ENCODE measurements around the gene ARCN1.
A peak's percentile ranks its signal among the peaks of the same experiment; 100 is the strongest.
"Not testable (repeated sequence)": the region's sequence is repeated elsewhere in the genome, so short reads cannot be mapped to it uniquely, and the experiment has no call there.

The ARCN1 gene

DNA sequence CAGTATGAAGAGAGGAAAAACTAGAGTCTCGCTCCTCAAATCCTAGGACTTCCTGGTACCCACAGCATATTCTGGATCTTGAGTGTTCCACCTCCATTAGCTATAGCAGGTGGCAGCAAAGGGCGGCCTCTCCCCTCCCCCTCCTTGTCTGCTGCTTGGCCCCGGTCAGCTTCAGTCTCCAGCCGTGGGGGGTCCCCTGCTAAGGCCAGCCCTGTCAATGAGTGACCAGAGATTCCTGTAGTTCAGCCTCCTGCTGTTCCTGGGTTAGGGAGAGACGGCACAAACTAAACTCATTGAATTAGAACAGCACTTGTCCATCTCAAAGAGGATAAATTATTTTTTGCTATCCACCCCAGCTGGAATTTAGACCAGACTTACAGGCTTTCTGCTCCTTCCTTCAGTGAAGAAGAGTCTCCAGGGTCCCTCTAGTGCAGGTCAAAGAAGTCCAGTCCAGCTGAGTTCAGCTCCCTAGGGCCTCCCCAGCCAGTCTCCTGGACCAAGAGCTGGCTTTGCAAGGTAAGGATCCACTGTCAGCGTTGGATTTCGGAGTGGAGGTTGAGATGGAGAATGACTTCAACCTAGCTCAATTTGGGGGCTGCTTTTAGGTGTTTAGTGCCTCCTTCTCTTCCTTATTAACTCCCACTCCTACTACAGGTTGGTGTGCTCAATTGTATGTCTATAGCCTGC, 34.1 kb downstream of the ARCN1 start:
- DNase-seq, result no peak

DNA sequence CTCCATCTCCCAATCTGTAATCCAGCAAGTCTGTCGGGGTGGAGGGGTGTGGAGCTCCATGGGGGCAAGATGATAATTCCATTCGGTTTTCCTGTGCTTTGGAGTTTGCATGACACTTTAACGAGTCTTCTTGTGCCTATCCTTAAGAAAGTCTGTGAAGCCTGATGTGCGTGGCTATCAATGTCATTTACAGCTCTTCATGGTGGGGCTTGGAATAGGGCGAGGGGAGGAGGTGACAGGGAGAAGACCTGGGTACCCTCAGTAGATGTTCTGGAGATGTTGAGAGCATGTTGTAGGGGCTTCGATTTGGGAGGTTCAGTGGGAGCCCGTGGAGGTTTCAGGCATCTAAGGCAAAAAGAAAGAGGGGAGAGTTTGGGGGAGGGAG, 34.6 kb downstream of the ARCN1 start:
- no peak for DNase-seq

DNA sequence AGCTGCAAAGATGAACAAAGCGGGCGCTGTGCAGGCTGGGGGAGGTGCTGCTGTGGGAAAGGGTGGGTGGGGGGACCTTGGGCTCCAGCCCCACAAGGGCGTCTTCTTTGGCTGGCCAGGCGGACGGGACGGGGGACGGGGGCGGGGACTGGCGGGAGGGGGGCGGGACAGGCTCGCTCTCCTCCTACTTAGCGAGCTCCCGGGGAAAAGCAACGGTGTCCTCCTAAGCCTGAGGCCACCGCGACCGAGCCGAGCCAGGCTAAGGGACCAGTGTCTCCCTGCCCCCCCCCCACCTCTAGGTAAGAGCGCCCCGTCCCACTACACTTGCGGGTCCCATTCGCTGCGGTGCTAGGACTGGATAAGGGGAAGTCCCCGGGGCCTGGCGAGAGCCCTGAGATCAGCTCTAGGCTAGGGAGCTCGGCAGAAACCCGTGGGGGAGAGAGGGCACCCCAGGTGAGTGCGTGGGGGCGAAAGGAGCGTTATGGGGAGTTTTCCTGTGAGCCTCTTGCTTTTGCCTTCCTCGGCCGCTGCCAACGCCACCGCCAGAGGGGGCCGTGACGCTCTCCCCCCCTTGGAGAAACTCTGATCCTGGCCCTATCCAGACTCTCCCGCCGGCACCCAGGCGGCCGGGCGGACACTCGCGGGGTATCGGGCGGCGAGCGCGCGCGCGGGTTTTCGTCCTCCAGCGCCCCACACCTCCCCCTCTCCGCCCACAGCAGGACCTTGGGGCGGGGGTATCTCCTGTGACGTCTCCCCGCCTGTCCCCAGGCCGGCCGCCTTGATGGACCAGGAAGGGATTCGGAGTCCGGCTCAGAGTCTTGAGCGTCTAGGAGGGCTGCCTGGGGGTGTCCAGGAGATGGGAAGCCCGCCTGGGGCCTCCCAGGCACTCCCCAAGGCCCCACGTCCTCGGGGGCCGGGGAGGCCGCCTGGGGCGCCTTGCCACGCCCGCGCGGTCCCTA, 35.5 kb downstream of the ARCN1 start, which contains the start of gene PHLDB1:
Gene PHLDB1, plus strand, starts transcription at position 215 of the 959 bp plus-strand sequence. CDS start 6,222 bp downstream, outside the sequence.
- peak; percentile 79 for DNase-seq

DNA sequence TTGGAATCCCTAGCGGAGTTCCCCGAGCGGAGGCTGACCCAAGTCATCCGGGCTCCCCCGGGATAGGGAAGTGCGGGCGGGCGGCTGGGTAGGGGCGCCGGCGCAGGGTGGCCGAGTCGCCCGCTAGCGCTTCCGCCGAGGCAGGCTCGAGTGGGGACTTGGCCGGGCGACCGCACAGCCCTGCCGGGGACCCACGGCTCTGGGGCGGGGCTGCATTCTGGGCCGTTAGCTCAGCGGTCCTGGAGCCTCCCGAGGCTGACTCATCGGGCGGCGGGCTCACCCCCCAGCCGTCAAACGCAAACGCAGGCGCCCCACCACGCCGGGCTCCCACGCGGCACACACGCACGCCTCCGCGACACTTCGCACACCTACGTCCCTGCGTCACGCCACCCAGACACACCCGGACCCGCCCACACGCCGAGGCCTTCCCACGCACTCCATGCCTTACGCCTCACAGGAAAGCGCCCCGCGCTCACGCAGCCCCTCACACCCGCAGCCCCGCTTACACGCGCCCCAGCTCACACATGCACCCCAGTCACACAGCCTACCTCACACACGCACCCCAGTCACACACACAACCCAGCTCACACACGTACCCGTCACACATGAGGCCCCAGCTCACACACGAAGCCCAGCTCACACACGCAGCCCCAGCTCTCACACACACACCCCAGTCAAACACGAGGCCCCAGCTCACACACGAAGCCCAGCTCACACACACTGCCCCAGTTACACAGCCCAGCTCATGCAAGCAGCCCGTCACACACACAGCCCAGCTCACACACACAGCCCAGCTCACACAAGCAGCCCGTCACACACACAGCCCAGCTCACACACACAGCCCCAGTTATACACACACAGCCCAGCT, 36.4 kb downstream of the ARCN1 start:
- DNase-seq, result peak; percentile 89

DNA sequence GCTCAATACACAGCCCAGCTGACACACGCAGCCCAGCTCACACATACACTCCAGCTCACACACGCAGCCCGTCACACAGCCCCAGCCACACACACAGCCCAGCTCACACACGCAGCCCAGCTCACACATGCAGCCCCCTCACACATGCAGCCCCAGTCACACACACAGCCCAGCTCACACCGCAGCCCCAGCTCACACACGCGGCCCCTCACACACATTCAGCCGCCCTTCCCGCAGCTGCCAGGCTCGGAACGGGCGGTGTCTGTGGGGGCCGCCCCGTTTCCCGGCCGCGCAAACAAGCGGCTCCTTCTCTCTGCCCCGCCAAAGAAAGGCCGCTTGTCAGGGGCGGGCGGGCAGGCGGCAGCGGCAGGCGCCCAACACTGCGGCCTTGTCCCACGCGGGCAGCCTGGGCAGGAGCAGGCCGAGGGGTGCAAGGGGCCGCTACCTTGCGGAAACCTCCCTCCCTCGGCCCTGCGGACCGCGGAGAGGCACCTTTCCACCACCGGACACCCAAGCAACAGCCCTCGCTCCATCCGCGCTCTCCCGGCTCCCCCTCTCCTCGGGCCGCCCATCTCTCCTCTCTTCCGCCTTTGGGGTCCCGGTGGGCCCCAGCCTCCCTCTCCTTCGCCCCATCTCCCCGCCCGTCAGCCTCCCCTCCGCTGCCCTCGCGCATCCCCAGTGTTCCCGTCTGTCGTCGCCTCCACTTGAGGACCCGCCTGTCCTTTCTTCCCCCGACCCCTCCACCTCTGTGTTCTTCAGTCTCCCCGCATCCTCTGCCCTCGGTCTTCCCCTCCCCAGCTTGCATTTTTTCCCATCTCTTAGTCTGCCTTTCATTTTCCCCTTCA, 37.4 kb downstream of the ARCN1 start:
- DNase-seq, result peak; percentile 36

DNA sequence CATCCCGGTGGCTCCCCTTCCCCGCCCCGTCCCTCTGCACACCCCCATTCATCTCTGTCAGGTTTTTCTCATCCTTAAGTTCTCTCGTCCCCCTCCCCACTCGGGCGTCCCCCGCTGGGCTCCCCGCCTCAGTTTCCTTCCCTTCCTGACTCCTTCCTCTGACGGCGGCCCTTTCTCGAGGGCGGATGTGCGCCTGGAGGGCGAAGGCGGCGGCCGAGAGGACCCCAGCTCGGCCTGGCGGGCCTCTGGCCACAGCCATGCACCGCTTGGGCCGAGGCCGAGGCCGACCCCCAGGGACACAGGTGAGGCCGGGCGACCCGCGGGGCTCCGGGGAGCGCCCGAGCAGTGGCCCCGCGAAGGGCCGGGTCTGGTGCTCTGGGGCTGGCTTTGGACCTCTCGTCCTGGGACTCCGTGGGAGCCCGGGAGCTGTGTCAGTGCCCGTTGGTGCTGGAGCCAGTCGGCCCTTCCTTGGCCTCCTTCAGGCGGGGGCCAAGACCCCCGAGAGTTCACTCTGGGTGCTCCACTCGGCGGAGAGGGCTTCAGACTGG, 38.1 kb downstream of the ARCN1 start:
- no peak for DNase-seq

DNA sequence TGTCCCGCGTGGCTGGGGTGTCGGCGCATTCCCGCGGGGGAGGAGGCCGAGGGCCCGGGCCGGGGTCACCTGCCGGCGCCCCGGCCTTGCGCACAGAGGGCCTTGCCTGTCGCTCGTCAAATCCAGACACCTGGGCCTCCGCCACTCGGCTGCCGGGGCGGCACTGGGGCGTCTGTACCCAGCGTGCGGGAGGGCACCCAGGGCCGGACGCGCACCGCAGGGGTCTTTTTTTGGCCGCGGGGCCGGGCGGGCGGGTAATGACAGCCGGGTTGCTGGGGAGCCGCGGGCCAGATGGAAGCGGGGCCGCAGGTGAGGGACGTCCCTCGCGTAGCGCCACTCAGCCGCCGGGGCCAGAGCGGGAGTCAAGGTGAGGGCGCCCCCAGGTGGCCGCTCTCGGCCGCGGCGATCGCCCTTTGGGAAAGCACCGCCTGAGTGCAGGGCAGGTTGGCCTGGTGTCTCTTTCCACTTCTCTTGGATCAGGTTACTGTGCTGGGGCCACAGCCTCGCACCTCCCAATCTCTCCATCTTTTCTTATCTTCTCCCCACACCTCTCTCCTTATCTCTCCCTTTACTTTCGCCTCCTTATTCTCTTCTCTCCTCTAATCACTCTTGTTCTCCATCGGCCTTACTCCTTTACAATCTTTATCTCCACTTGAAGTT, 38.7 kb downstream of the ARCN1 start:
- peak; percentile 64 for DNase-seq

DNA sequence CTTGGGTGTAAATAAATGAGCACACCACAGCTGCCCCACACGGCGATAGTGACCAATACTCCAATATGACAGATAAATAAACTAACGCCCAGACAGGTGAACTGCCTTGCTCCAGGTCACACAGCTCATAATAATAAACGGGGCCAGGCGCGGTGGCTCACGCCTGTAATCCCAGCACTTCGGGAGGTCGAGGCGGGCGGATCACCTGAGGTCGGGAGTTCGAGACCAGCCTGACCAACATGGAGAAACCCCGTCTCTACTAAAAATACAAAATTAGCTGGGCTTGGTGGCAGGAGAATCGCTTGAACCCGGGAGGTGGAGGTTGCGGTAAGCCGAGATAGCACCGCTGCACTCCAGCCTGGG, 39.2 kb downstream of the ARCN1 start:
- DNase-seq, result not testable (repeated sequence)

DNA sequence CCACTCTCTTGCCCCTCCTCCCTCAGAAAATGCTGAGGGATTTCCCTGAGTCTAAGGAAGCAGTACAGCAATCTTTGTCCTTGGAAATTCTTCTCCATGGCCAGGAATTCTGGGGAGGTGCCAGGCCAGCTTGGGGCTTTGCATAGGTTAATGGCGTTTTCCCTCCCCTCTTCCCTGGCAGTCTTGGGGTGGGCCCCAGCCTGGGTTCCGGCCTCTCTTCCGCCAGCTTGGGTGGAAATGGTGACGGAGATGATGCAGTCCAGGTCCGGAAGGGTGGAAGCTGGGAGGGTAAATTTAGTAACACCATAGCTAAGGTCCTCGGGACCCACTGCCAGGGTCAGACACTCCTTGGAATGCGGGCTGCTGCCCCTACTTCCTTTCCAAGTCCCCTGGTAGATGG, 40.2 kb downstream of the ARCN1 start:
- no peak for DNase-seq

DNA sequence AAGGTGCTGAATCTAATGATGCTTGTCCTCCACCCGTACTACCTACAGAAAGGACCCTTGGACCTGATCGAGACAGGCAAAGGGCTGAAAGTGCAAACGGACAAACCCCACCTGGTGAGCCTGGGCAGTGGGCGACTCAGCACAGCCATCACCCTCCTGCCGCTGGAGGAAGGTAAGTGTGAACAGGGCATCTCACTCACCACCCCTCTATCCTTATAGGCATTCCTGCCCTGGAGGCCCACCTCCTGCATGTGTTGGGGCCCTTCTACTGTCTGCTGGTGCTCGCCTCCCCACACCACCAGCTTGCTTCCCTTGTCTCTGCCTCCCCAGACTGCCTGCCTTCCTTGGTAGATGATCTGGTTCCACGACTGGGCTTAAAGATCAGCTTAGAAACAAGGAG, 42.3 kb downstream of the ARCN1 start:
- no peak for DNase-seq

DNA sequence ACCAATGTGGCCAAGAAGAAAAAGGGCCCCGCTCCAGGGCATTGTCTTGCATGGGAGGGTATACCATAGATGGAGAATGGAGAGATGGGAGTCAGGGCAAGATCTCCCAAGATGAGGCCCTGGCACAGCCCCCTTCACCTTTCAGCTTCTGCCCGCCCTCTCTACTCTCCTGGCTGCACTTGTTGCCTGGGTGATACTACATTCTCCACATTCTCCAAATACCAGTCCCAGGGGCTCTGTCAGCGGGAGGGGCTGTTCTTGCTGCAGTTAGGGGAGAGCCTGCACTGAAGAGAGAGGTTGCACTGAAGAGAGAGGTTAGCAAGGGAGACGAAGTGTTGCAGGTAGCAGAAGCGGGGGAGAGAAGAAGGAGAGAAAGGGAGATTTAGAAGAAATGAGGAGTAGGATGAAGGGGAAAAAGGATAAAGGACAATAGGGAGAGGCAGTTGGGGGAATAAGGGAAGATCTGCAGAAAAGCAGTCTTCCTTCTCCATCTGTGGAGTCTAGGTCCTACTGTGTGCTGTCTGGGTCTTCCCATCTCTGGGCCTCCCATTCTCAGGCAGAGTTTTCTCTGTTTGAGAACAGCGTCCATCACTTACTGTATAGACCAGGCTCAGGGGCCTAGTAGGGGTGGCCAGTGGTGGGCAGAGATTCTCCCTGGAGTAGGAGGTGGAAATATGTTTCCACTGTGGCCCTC, 43.2 kb downstream of the ARCN1 start:
- peak; percentile 47 for DNase-seq

DNA sequence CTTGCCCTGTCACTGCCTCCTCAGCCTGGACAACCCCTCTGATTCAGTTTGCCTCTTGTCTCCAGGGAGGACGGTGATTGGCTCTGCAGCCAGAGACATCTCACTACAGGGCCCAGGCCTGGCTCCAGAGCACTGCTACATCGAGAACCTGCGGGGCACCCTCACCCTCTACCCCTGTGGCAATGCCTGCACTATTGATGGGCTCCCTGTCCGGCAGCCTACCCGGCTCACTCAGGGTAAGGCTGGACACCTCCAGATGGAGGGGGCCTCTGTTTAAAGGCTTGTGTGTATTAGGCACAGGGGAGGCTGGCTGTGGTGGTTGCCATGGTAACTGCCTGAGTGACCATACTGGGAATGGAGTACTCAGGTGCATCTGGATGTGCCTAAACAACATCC, 43.8 kb downstream of the ARCN1 start:
- DNase-seq, result no peak

DNA sequence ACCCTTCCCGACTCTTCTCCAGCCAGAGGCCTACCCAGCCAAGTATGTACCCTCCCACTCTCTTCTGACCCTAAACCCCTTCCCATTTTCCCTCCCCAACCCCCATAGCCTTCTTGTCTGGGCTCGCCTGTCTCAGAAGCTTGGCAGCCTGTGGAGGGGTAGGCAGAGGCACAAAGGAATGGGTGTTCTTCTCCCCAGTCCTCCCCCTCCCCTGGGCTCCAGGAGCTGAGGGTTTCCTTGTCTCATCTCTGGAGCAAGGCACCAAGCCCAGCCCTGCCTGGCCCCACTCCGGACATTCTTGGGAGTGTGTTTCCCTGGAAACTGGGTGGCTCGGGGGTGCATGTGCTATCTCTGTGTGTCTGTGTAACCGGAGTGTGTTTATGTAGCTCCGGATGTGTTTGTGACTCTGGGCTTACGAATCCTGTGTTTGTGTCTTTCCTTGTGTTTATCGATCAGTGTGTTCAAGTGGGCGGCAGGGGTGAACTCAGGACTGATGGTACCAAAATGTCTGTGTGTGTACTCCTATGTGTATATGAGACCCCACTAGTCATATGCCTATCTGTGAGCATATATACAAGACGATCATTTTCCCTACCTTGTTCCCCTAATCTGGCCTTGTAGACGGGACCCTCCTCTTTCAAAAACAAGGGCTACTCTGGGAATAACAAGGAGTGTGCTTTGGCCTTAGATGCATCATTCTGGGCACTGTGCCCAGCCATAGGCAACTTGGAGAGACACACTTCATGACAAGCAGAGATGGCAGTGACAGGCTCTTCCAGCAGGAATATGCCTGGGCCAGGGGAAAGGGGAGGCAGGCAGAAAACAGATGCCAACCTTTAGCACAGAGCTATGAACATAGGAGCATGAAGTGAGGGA, 46.1 kb downstream of the ARCN1 start:
- DNase-seq, result peak; percentile 80

DNA sequence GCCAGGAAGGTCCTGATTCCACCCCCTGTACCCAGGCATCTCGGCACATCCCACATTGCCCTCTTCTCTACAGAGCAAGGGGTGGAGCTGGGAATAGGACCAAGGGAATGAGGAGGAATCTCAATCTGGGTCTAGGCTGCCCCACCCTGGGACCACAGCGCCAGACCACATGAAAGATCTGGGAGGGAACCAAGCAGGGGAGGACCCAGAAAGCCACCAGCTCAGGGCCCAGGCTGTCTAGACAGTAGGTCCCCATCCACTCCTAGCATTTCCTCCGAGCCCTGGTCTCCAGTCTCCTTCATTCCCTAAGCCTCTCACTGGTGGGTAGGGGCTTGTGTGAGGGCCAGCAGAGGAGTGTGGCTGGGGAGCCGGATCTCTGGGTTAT, 46.8 kb downstream of the ARCN1 start:
- peak; percentile 95 for DNase-seq

DNA sequence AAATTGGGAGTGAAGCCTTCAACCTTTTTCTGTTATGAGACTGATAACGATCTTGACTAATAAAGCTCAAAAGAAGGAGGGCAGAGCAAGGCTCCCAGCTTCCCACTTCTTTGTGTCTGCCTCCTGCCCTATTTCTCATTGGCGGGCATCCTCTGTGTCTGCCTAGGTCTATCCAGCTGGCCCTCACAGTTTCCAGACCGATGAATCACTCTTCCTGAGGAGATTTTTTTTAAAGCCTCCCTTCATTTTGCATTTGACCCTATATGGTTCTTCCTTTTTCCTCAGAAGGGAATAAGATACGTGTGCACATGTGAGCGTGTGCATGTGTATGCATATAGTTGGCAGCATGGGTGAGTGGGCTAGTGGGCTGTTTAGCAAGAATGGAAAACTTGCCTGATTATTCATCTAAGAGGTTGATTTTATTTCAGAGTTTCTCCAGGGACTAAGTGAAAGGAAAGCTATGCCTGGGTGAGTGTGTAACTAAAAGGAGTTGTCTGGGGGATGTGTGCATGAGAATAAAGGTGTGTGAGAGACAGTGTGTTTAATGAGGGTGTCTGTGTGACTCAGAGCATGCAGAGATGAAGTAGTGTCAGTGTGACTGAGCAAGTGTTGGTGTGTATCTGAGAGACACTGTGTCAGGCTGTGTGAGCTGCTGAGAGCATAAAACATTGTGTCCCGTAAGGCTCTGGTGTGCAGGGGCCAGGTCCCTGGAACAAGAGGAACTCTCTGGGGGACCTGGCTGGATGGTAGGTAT, 47.4 kb downstream of the ARCN1 start:
- DNase-seq, result peak; percentile 97

DNA sequence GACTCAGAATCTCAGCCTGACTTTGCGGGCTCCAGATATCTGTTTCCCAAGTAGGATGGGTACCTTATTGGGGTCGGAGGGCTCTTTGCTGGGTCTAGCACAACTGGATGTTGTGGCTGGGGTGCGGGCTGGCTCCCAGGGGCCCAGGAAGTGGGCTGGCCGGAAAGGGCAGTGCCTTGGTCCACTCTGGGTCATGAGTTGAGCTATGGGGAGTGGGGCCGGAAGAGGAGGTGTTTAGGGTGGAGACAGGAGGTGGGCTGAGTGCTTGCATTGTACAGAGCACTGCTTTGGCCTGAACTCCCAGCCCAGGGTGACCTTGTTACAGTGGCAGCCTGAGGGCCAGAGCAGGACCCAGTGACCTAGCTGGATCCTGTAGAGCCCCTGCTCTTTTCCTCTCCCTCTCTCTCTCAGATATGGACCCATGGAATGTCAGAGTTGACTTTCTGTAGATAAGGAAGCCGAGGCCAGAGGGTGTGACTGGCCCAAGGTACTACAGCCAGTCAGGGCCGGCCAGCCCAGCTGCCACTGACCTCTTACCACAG, 48.4 kb downstream of the ARCN1 start:
- DNase-seq, result no peak

DNA sequence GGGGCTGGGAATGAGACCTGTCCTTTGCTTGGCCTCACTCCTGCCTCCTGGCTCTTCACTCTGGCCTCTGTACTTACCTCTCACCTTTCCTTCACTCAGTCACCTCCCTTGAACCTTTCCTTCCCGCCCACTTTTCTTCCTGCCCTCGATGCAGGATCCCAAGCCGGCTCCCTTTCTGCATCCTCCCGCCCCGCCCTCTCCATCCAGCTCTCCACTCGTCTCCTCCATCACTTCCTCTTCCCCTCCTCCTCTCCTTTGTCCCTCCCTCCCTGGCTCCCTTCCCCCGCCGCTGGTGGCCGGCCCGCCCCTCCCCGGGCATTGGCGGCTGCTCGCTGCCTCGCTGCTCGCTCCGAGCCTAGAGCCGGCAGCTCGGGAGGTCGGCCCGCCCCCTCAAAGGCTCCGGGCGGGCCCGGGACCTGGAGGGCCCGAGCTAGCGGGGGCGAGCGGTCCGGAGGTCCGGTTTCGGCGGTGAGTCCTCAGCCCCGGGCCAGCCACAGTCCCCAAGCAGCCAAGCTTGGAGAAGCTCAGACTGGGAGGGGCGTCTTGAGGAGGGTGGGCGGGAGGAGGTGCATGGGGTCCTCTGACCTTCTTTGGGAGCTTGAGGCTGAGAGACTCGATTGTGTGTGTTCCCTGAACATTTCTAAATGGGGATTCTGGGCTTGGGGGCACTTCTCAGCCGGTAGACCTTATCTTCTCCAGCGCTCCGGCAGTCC, 49.0 kb downstream of the ARCN1 start:
- peak; percentile 92 for DNase-seq

Measured in fibroblast of skin of scalp (primary cell).